K562 (cell line): Measurements from ENCODE around the gene ZAP70. TPM values are rescaled to one million over a fixed set of nuclear protein-coding genes. Genes with fewer than 3 reads are reported as not detected.

Experiments
- ADNP ChIP-seq: fragments of 200-800 bp; sonication (Bioruptor generic); IDR thresholded peaks from 2 replicates; pipeline ENCODE4 v1.6.1; 2016; ENCODE audit warnings: missing genetic modification characterization, missing compliant biosample characterization
- ATF7 ChIP-seq: fragments of 450-650 bp; IDR thresholded peaks from 2 replicates; pipeline ENCODE4 v1.7.1; 2014; ENCODE audit warnings: mild to moderate bottlenecking, moderate library complexity
- CREB1 ChIP-seq, 2 experiments: sonication (generic) in 1 of 2; formaldehyde crosslinking in 1 of 2; IDR thresholded peaks; 2 replicates each; pipeline versions ENCODE4 v1.6.1 to v1.8.0; 2012 to 2022; ENCODE audit warnings: inconsistent platforms in 1 of 2, mild to moderate bottlenecking in 1 of 2, missing genetic modification reagents in 1 of 2, moderate library complexity in 1 of 2
- E2F6 ChIP-seq, 2 experiments: IDR thresholded peaks; 2 replicates each; pipeline ENCODE4 v1.6.1; 2011; ENCODE audit warnings: borderline replicate concordance in 1 of 2, control low read depth in 1 of 2, low read depth in 1 of 2, low read length in 1 of 2, mild to moderate bottlenecking in 1 of 2, mixed read lengths in 1 of 2, moderate library complexity in 1 of 2; ENCODE audit not compliant: insufficient read depth in 1 of 2, insufficient read length in 1 of 2, poor library complexity in 1 of 2, severe bottlenecking in 1 of 2; ENCODE audit errors: extremely low read depth in 1 of 2
- EWSR1 ChIP-seq: fragments of 450-650 bp; IDR thresholded peaks from 2 replicates; pipeline ENCODE4 v1.6.1; 2018; ENCODE audit warnings: borderline replicate concordance, mild to moderate bottlenecking, low read depth, moderate library complexity; ENCODE audit not compliant: partially characterized antibody
- FOS ChIP-seq: IDR thresholded peaks from 3 replicates; pipeline ENCODE4 v1.6.1; 2011; ENCODE audit not compliant: insufficient read length; ENCODE audit errors: extremely low read depth
- JUN ChIP-seq, 2 experiments: sonication (generic) in 1 of 2; formaldehyde crosslinking in 1 of 2; IDR thresholded peaks; 2 replicates each; pipeline versions ENCODE4 v1.6.1 to v1.8.0; 2012 to 2022; ENCODE audit warnings: borderline replicate concordance in 2 of 2, mild to moderate bottlenecking in 2 of 2, improper control_type of control experiment in 1 of 2, low read depth in 1 of 2, low read length in 1 of 2, missing genetic modification reagents in 1 of 2
- MBD2 ChIP-seq: sonication (generic); IDR thresholded peaks from 2 replicates; pipeline ENCODE4 v1.6.1; 2016; ENCODE audit warnings: low read depth, borderline replicate concordance
- NFE2L1 ChIP-seq: fragments of 450-650 bp; IDR thresholded peaks from 2 replicates; pipeline ENCODE4 v1.6.1; 2016; ENCODE audit warnings: missing genetic modification characterization, low read depth, mild to moderate bottlenecking, missing compliant biosample characterization, moderate library complexity, borderline replicate concordance
- NFIC ChIP-seq: fragments of 450-650 bp; IDR thresholded peaks from 2 replicates; pipeline ENCODE4 v1.6.1; 2017; ENCODE audit warnings: mild to moderate bottlenecking, inconsistent platforms
- PHF8 ChIP-seq: fragments of 200-600 bp; sonication (generic); IDR thresholded peaks from 2 replicates; pipeline ENCODE4 v1.6.1; 2012; ENCODE audit warnings: mixed run types, mild to moderate bottlenecking, inconsistent platforms, low read length, moderate library complexity, borderline replicate concordance
- PTBP1 ChIP-seq: fragments of 200-400 bp; formaldehyde crosslinking; IDR thresholded peaks from 2 replicates; pipeline ENCODE4 v1.6.1; 2017; ENCODE audit warnings: low read depth, low read length
- RBM34 ChIP-seq: fragments of 200-400 bp; formaldehyde crosslinking; IDR thresholded peaks from 2 replicates; pipeline ENCODE4 v1.6.1; 2018; ENCODE audit warnings: low read length, borderline replicate concordance; ENCODE audit not compliant: insufficient read depth
- SIN3B ChIP-seq: fragments of 450-650 bp; IDR thresholded peaks from 2 replicates; pipeline ENCODE4 v1.6.1; 2017; ENCODE audit warnings: low read depth, mild to moderate bottlenecking, moderate library complexity
- SMARCA4 ChIP-seq: fragments of 450-650 bp; IDR thresholded peaks from 2 replicates; pipeline ENCODE4 v1.6.1; 2016
- TEAD2 ChIP-seq: fragments of 450-650 bp; IDR thresholded peaks from 2 replicates; pipeline ENCODE4 v1.6.1; 2016; ENCODE audit warnings: missing genetic modification characterization, control low read depth, missing compliant biosample characterization
- TGIF2 ChIP-seq: sonication (generic); formaldehyde crosslinking; IDR thresholded peaks from 2 replicates; pipeline ENCODE4 v1.8.1; 2022; ENCODE audit warnings: mild to moderate bottlenecking, missing genetic modification reagents, moderate library complexity
- ZNF384 ChIP-seq: IDR thresholded peaks from 2 replicates; pipeline ENCODE4 v1.6.1; 2012; ENCODE audit warnings: low read depth, low read length, improper control_type of control experiment
- ZNF395 ChIP-seq: fragments of 200-800 bp; sonication (Bioruptor generic); IDR thresholded peaks from 2 replicates; pipeline ENCODE4 v1.6.1; 2017; ENCODE audit warnings: missing genetic modification characterization, missing compliant biosample characterization
- ZZZ3 ChIP-seq: fragments of 450-650 bp; IDR thresholded peaks from 2 replicates; pipeline ENCODE4 v1.6.1; 2016; ENCODE audit warnings: antibody characterized with exemption, mild to moderate bottlenecking, moderate library complexity
- polyA plus RNA-seq, 8 experiments: library from polyadenylated mRNA; depleted of rRNA in 4 of 8; stranded (reverse) in 5 of 8; unstranded in 3 of 8; fragments of >200 nt; fragmentation: Nextera tagmentation in 2 of 8; fragmentation: Illumina TruSeq in 1 of 8; extraction: Ambion mirVana in 2 of 8; extraction: Trizol in 1 of 8; gene quantifications; 2 replicates each; pipeline versions ENCODE4 v1.2.1 to v1.2.3, GENCODE V29; 2011 to 2014; ENCODE audit warnings: inconsistent platforms in 1 of 8, missing spikeins in 1 of 8
- total RNA-seq, 7 experiments: library from RNA; depleted of rRNA in 6 of 7; stranded (reverse); fragments of >200 nt in 6 of 7; fragmentation: Illumina TruSeq in 2 of 7; extraction: Trizol in 2 of 7; gene quantifications; 2 replicates each; pipeline versions ENCODE4 v1.2.1 to v1.2.3, GENCODE V29; 2011 to 2021; ENCODE audit warnings: low replicate concordance in 1 of 7
- TF ChIP-seq, protein P1 (sequence below): fragments of 250-450 bp; sonication (Bioruptor Pico); IDR thresholded peaks from 2 replicates; pipeline ENCODE4 v1.8.0; 2022; ENCODE audit warnings: inconsistent platforms
- TF ChIP-seq, protein P2 (sequence below): sonication (generic); formaldehyde crosslinking; IDR thresholded peaks from 2 replicates; pipeline ENCODE4 v1.8.1; 2023; ENCODE audit warnings: mild to moderate bottlenecking, missing genetic modification reagents

ZAP70 gene
- total and polyA plus RNA-seq, 9 of the 15 experiments (the other 6 are each of a cell fraction or from before 2014, with no cell fraction given): 0.06 to 0.80 (median 0.21) TPM; not detected in 1

GRCh38 chr2:97663962-97664635, 49.3 kb upstream of the ZAP70 start, which contains the start of gene ACTR1B (continued):
- TF ChIP-seq EWSR1: no peak
- TF ChIP-seq ZZZ3: no peak
- peak; percentile 74 for TF ChIP-seq FOS
- TF ChIP-seq ZNF384: peak; percentile 81
- no peak for TF ChIP-seq PTBP1
- peak; percentile 77 for TF ChIP-seq MBD2
- TF ChIP-seq, protein P1, sequence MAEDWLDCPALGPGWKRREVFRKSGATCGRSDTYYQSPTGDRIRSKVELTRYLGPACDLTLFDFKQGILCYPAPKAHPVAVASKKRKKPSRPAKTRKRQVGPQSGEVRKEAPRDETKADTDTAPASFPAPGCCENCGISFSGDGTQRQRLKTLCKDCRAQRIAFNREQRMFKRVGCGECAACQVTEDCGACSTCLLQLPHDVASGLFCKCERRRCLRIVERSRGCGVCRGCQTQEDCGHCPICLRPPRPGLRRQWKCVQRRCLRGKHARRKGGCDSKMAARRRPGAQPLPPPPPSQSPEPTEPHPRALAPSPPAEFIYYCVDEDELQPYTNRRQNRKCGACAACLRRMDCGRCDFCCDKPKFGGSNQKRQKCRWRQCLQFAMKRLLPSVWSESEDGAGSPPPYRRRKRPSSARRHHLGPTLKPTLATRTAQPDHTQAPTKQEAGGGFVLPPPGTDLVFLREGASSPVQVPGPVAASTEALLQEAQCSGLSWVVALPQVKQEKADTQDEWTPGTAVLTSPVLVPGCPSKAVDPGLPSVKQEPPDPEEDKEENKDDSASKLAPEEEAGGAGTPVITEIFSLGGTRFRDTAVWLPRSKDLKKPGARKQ (CRISPR knock-in tag): no peak
- peak; percentile 82 for TF ChIP-seq PHF8
- TF ChIP-seq E2F6 (IDR thresholded peaks at IDR 0.05; ENCODE audit: borderline replicate concordance in 1 of 2, extremely low read depth in 1 of 2, insufficient read depth in 1 of 2, insufficient read length in 1 of 2, low read depth in 1 of 2, low read length in 1 of 2, poor library complexity in 1 of 2, severe bottlenecking in 1 of 2): peak; percentile 56 to 88
- no peak for TF ChIP-seq TEAD2 (tag)
- peak; percentile 48; the same call in 1 of the 2 replicates for TF ChIP-seq RBM34
- TF ChIP-seq NFIC: no peak
- TF ChIP-seq SMARCA4: 0 out of 2 replicates have a peak, but pooled peaks have one; percentile 36
- TF ChIP-seq ZNF395 (CRISPR knock-in tag): no peak
- peak; percentile 99 for TF ChIP-seq ATF7
- no peak for TF ChIP-seq NFE2L1
- TF ChIP-seq SIN3B: 0 out of 2 replicates have a peak, but pooled peaks have one; percentile 21
- peak; percentile 97 for TF ChIP-seq JUN (IDR thresholded peaks at IDR 0.05; ENCODE audit: borderline replicate concordance, low read depth, low read length)
- peak; percentile 72; the same call in 1 of the 2 replicates for TF ChIP-seq JUN (CRISPR knock-in tag; IDR thresholded peaks at IDR 0.05; ENCODE audit: borderline replicate concordance)
- TF ChIP-seq, protein P2, sequence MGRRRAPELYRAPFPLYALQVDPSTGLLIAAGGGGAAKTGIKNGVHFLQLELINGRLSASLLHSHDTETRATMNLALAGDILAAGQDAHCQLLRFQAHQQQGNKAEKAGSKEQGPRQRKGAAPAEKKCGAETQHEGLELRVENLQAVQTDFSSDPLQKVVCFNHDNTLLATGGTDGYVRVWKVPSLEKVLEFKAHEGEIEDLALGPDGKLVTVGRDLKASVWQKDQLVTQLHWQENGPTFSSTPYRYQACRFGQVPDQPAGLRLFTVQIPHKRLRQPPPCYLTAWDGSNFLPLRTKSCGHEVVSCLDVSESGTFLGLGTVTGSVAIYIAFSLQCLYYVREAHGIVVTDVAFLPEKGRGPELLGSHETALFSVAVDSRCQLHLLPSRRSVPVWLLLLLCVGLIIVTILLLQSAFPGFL (CRISPR knock-in tag): 0 out of 2 replicates have a peak, but pooled peaks have one; percentile 81
- TF ChIP-seq TGIF2 (CRISPR knock-in tag): 0 out of 2 replicates have a peak, but pooled peaks have one; percentile 57
- TF ChIP-seq CREB1 (IDR thresholded peaks at IDR 0.05): peak; percentile 56; the same call in 1 of the 2 replicates
- peak; percentile 75 for TF ChIP-seq CREB1 (CRISPR knock-in tag; IDR thresholded peaks at IDR 0.05)
- TF ChIP-seq ADNP: no peak
